Measurements from ENCODE around the gene DPM2. TPM values are rescaled to one million over a fixed set of nuclear protein-coding genes. Genes with fewer than 3 reads are reported as not detected.
A peak's percentile ranks its signal among the peaks of the same experiment; 100 is the strongest.

DPM2 gene
- total RNA-seq, 1 donor from 2014 or later: 26.3 TPM

GRCh38 chr9:127968042-127968441, 30.4 kb upstream of the DPM2 start:
- no peaks in the 10 kb centered on the region for H3K9me3 Mint-ChIP-seq (ENCODE audit: low read depth)
- TF ChIP-seq CTCF (IDR thresholded peaks at IDR 0.05): no peak
- no peak overlapping the region for H3K4me3 Mint-ChIP-seq (ENCODE audit: unreplicated experiment)
- H3K27ac Mint-ChIP-seq (ENCODE audit: unreplicated experiment): peak overlapping the region; percentile 98
- no peaks in the 10 kb centered on the region for H3K36me3 Mint-ChIP-seq (ENCODE audit: low read depth)
- peaks cover 99% of the 10 kb centered on the region for H3K4me1 Mint-ChIP-seq (ENCODE audit: low read depth)
- DNase-seq (ENCODE audit: low spot score): no peak
- H3K27me3 Mint-ChIP-seq (ENCODE audit: low read depth): no peaks in the 10 kb centered on the region

GRCh38 chr9:127967151-127967809, 29.6 kb upstream of the DPM2 start:
- peaks cover 99% of the 10 kb centered on the region for H3K4me1 Mint-ChIP-seq (ENCODE audit: low read depth)
- no peaks in the 10 kb centered on the region for H3K27me3 Mint-ChIP-seq (ENCODE audit: low read depth)
- no peaks in the 10 kb centered on the region for H3K9me3 Mint-ChIP-seq (ENCODE audit: low read depth)
- H3K36me3 Mint-ChIP-seq (ENCODE audit: low read depth): no peaks in the 10 kb centered on the region
- H3K27ac Mint-ChIP-seq (ENCODE audit: unreplicated experiment): peak overlapping the region; percentile 98
- no peak for DNase-seq (ENCODE audit: low spot score)
- H3K4me3 Mint-ChIP-seq (ENCODE audit: unreplicated experiment): no peak overlapping the region
- TF ChIP-seq CTCF (IDR thresholded peaks at IDR 0.05): no peak

- no peak for DNase-seq (ENCODE audit: low spot score)
- Mint-ChIP-seq H3K4me3 (ENCODE audit: unreplicated experiment) (no peak overlapping the region), H3K27ac (ENCODE audit: unreplicated experiment) (peak overlapping the region; percentile 98), H3K9me3 (ENCODE audit: low read depth) (no peaks in the 10 kb centered on the region), H3K27me3 (ENCODE audit: low read depth) (no peaks in the 10 kb centered on the region), H3K4me1 (ENCODE audit: low read depth) (peaks cover 99% of the 10 kb centered on the region), H3K36me3 (ENCODE audit: low read depth) (no peaks in the 10 kb centered on the region)
- TF ChIP-seq CTCF (IDR thresholded peaks at IDR 0.05): no peak
Observed at GRCh38 chr9:127966416-127967150, 28.9 kb upstream of the DPM2 start.

GRCh38 chr9:127965953-127966352, 28.3 kb upstream of the DPM2 start:
- Mint-ChIP-seq H3K4me3 (ENCODE audit: unreplicated experiment) (peak overlapping the region; percentile 41), H3K36me3 (ENCODE audit: low read depth) (no peaks in the 10 kb centered on the region), H3K9me3 (ENCODE audit: low read depth) (no peaks in the 10 kb centered on the region), H3K27ac (ENCODE audit: unreplicated experiment) (peak overlapping the region; percentile 98), H3K4me1 (ENCODE audit: low read depth) (peaks cover 99% of the 10 kb centered on the region), H3K27me3 (ENCODE audit: low read depth) (no peaks in the 10 kb centered on the region)
- no peak for TF ChIP-seq CTCF (IDR thresholded peaks at IDR 0.05)
- no peak for DNase-seq (ENCODE audit: low spot score)

- peaks cover 89% of the 10 kb centered on the region for H3K4me1 Mint-ChIP-seq (ENCODE audit: low read depth)
- no peak for DNase-seq (ENCODE audit: low spot score)
Observed at GRCh38 chr9:127963359-127964064, 25.9 kb upstream of the DPM2 start.

More at GRCh38 chr9:127963359-127964064, 25.9 kb upstream of the DPM2 start:
- no peak for TF ChIP-seq CTCF (IDR thresholded peaks at IDR 0.05)
- no peaks in the 10 kb centered on the region for H3K27me3 Mint-ChIP-seq (ENCODE audit: low read depth)
- H3K4me3 Mint-ChIP-seq (ENCODE audit: unreplicated experiment): peak overlapping the region; percentile 40
- H3K27ac Mint-ChIP-seq (ENCODE audit: unreplicated experiment): peak overlapping the region; percentile 98
- no peaks in the 10 kb centered on the region for H3K9me3 Mint-ChIP-seq (ENCODE audit: low read depth)
- H3K36me3 Mint-ChIP-seq (ENCODE audit: low read depth): no peaks in the 10 kb centered on the region

All from chondrocyte (in vitro differentiated cells).